MCF 10A (cell line): ENCODE data around the gene KIZ. TPM values are rescaled to one million over a fixed set of nuclear protein-coding genes. Genes with fewer than 3 reads are reported as not detected.

ENCODE experiments used
- BruUV-seq: library from RNA; stranded (reverse); fragments of 400-500 nt; replicated peaks from 2 replicates; lab custom pipeline; 2021; lab: Mats Ljungman, UMichigan
- CTCF ChIA-PET: fragments of 300-600 bp; sonication (Branson Sonifier 250); formaldehyde crosslinking; extraction: SDS; loops from one replicate; lab custom pipeline; 2021; ENCODE audit warnings: antibody characterized with exemption, inconsistent platforms; lab: Yijun Ruan, JAX
- POLR2A ChIA-PET: fragments of 300-600, 350-650 bp; sonication (Branson Sonifier 250); formaldehyde crosslinking; extraction: SDS; loops from one replicate; lab custom pipeline; 2020; ENCODE audit warnings: antibody characterized with exemption, inconsistent platforms; lab: Yijun Ruan, JAX
- DNase-seq: peaks from one replicate; pipeline ENCODE4 v3.0.0-alpha.2; 2018; ENCODE audit not compliant: unreplicated experiment
- H3K27ac Mint-ChIP-seq: one replicate; pipeline ENCODE4 v1.8.0; 2022; ENCODE audit warnings: mild to moderate bottlenecking, low read depth, mixed read lengths; ENCODE audit not compliant: unreplicated experiment
- H3K27me3 Mint-ChIP-seq: one replicate; pipeline ENCODE4 v1.8.0; 2022; ENCODE audit warnings: mixed read lengths; ENCODE audit not compliant: insufficient read depth, unreplicated experiment
- H3K36me3 Mint-ChIP-seq: one replicate; pipeline ENCODE4 v1.8.0; 2022; ENCODE audit warnings: mild to moderate bottlenecking, moderate library complexity, mixed read lengths; ENCODE audit not compliant: insufficient read depth, unreplicated experiment
- H3K4me1 Mint-ChIP-seq: one replicate; pipeline ENCODE4 v1.8.0; 2022; ENCODE audit warnings: mixed read lengths; ENCODE audit not compliant: insufficient read depth, unreplicated experiment
- H3K4me3 Mint-ChIP-seq: one replicate; pipeline ENCODE4 v1.8.0; 2022; ENCODE audit warnings: mild to moderate bottlenecking, moderate library complexity, mixed read lengths; ENCODE audit not compliant: unreplicated experiment
- H3K9me3 Mint-ChIP-seq: one replicate; pipeline ENCODE4 v1.8.0; 2022; ENCODE audit warnings: mixed read lengths; ENCODE audit not compliant: unreplicated experiment
- intact Hi-C: fragments of 100-400 bp; cut with micrococcal nuclease; formaldehyde crosslinking; loops from 2 replicates; pipeline ENCODE4 v1.14.1; 2022
- total RNA-seq: library from RNA; stranded (reverse); gene quantifications from 2 replicates; pipeline ENCODE4 v1.2.3, GENCODE V29; 2022
- TF ChIP-seq, protein P1 (sequence below): fragments of 200-600 bp; IDR thresholded peaks from one replicate; pipeline ENCODE4 v1.8.0; 2022; ENCODE audit warnings: antibody characterized with exemption, mild to moderate bottlenecking; ENCODE audit not compliant: unreplicated experiment

The KIZ gene
- total RNA-seq, 1 experiment from 2014 or later = 56.1 TPM

DNA sequence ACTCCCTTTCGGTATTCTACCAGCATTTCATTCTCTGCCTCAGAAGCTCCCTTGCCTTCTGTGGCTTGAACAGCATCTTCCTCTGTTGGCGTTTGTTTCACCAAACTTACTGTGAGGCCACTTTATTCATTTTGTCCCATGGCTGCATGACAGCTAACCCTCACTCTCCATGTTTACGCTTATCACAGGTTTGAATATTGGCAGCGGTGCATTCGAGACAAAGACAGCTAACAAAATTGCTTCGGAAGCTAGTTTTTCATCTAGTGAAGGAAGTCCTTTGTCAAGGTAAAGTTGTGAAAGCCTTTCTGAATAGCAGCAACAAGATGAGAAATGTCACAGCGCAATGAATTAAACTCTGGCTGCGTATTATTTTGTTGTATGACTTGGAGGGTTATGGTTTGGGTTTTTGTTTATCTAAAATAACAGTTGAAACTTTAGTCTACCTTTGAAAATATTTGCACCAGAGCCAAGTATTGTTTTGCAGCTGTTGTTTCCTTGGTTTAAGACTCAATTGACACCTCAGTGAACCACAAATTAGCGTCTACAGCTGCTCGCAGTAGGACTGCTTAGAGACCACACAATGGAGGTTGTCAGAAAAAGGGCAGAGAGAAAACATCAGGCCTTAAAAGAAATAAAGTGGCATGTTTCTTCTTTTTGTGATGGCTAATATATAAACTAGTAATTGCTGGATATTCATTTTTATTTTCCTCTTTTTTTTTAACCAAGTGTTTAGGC, 106.8 kb downstream of the KIZ start:
- BruUV-seq = no TSS peak
- CTCF ChIA-PET = interaction anchor here (0.6 to 1.7 kb wide), 10 partner anchors 12 to 382 kb away, joined by 3 to 15 read pairs (median 4); no protein-coding TSS in a partner anchor

DNA sequence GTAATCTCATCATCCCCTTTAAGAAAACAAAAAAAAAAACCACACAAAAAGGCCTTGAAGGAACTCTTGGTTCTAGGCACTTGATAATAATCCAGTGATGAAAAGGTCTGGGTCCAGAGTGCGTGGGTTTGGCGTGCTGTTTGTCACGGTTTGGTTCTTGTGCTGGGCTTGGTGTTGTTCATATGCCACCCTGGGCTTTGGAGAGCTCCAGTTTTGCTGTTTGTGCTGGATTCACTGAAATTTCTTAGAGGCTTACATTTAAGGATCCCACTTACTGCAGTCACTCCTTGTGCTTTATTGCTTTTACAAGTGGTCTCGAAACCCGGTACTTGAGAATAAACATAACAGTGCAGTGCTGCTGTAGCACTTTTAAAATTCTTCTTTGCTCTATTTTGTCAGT, 108.4 kb downstream of the KIZ start:
- ChIA-PET POLR2A (interaction anchor here (1.7 to 2.6 kb wide), 2 partner anchors 270 to 370 kb away, joined by 6 to 20 read pairs; no protein-coding TSS in a partner anchor), CTCF (interaction anchor here (0.6 to 6.5 kb wide), 49 partner anchors 12 to 576 kb away, joined by 3 to 329 read pairs (median 11); partner anchors contain the start of genes KIZ and XRN2)
- no peaks in the 10 kb centered on the region for H3K27me3 Mint-ChIP-seq
- TF ChIP-seq, protein P1, sequence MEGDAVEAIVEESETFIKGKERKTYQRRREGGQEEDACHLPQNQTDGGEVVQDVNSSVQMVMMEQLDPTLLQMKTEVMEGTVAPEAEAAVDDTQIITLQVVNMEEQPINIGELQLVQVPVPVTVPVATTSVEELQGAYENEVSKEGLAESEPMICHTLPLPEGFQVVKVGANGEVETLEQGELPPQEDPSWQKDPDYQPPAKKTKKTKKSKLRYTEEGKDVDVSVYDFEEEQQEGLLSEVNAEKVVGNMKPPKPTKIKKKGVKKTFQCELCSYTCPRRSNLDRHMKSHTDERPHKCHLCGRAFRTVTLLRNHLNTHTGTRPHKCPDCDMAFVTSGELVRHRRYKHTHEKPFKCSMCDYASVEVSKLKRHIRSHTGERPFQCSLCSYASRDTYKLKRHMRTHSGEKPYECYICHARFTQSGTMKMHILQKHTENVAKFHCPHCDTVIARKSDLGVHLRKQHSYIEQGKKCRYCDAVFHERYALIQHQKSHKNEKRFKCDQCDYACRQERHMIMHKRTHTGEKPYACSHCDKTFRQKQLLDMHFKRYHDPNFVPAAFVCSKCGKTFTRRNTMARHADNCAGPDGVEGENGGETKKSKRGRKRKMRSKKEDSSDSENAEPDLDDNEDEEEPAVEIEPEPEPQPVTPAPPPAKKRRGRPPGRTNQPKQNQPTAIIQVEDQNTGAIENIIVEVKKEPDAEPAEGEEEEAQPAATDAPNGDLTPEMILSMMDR = no peak
- H3K4me1 Mint-ChIP-seq = peaks cover 5% of the 10 kb centered on the region
- H3K4me3 Mint-ChIP-seq = no peak overlapping the region
- BruUV-seq = no TSS peak
- H3K36me3 Mint-ChIP-seq = peaks cover 27% of the 10 kb centered on the region
- no peak for DNase-seq
- H3K27ac Mint-ChIP-seq = no peak overlapping the region
- no peaks in the 10 kb centered on the region for H3K9me3 Mint-ChIP-seq
- intact Hi-C loops = no loop called here

More for the DNA sequence above, 106.8 kb downstream of the KIZ start:
- no peak for DNase-seq
- no peaks in the 10 kb centered on the region for H3K27me3 Mint-ChIP-seq
- no peak overlapping the region for H3K27ac Mint-ChIP-seq
- POLR2A ChIA-PET = interaction anchor here (0.6 to 1.3 kb wide), 3 partner anchors 107 to 285 kb away, joined by 3 to 4 read pairs (median 4); partner anchors contain the start of gene KIZ
- H3K4me3 Mint-ChIP-seq = no peak overlapping the region
- peaks cover 5% of the 10 kb centered on the region for H3K4me1 Mint-ChIP-seq
- H3K9me3 Mint-ChIP-seq = no peaks in the 10 kb centered on the region
- TF ChIP-seq, protein P1 = no peak
- H3K36me3 Mint-ChIP-seq = peaks cover 27% of the 10 kb centered on the region
- intact Hi-C loops = no loop called here

DNA sequence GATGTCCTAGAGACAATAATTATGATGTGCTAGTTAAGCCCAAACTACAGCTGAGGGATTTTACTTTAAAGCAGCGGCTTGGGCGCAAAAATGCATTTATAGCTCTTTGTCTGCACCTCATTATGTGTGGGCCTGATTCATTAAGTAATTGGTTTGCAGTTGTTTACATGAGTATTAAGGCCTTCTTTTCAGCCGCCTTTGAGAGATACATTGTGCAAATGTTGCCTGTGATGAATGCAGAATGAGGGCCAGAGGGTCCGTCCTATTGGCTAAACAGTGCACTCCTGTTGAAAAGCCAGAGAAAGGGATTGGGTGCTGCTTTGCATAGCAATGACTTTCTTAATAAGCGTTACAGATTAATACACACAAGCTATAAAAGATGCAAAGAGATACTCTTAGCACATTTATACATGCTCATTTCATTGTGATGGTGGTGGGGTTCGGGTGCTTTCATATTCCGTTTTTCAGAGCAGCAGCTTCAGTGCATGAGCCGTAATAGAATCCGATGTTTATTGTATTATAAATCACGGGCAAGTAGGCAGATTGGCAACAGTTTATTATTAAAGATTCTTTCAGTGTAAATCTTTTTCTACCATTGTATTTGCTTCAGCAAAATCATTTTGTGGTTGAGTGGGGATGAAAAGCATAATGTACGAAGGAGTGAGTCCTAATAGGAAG, 109.1 kb downstream of the KIZ start:
- no peak overlapping the region for H3K27ac Mint-ChIP-seq
- DNase-seq = no peak
- no peaks in the 10 kb centered on the region for H3K27me3 Mint-ChIP-seq
- peaks cover 5% of the 10 kb centered on the region for H3K4me1 Mint-ChIP-seq
- TF ChIP-seq, protein P1 = no peak
- intact Hi-C loops = loop anchor here (1.0 to 5.0 kb wide), 2 partner anchors 127 to 371 kb away; no protein-coding TSS in a partner anchor
- BruUV-seq = no TSS peak
- H3K9me3 Mint-ChIP-seq = no peaks in the 10 kb centered on the region
- no peak overlapping the region for H3K4me3 Mint-ChIP-seq
- ChIA-PET POLR2A (interaction anchor here (0.9 to 2.6 kb wide), 6 partner anchors 51 to 371 kb away, joined by 4 to 20 read pairs (median 6); partner anchors contain the start of genes KIZ and XRN2), CTCF (interaction anchor here (0.5 to 6.5 kb wide), 128 partner anchors 11 to 674 kb away, joined by 3 to 329 read pairs (median 7); partner anchors contain the start of genes KIZ and XRN2)
- H3K36me3 Mint-ChIP-seq = peaks cover 25% of the 10 kb centered on the region
